Keratinocyte (primary cell): ENCODE results near the gene TMPRSS13. TPM values are rescaled to one million over a fixed set of nuclear protein-coding genes. Genes with fewer than 3 reads are reported as not detected.

Experiments
- DNase-seq: peaks from one replicate; pipeline ENCODE4 v3.0.0-alpha.2; 2011; ENCODE audit warnings: low read depth, missing footprints, low spot score
- FAIRE-seq: peaks from 2 replicates; lab custom pipeline; 2011; peaks lifted over from hg19 to GRCh38; lab: Jason Lieb, UNC
- H2AFZ ChIP-seq: 2 replicates; pipeline ENCODE4 v1.6.0; 2012; ENCODE audit warnings: low read length, control low read depth, inconsistent platforms; ENCODE audit not compliant: control insufficient read depth
- H3K27ac ChIP-seq: 2 replicates; pipeline ENCODE4 v1.5.1; 2011; ENCODE audit warnings: low read length; ENCODE audit not compliant: control insufficient read depth, insufficient read depth
- H3K27me3 ChIP-seq: 3 replicates; pipeline ENCODE4 v1.6.0; 2011; ENCODE audit warnings: low read length; ENCODE audit not compliant: control insufficient read depth, insufficient read depth; ENCODE audit errors: extremely low read depth
- H3K36me3 ChIP-seq, 2 experiments: 2 replicates in 1 of 2; 3 replicates in 1 of 2; pipeline ENCODE4 v1.5.1; 2011; ENCODE audit warnings: low read length in 2 of 2, mild to moderate bottlenecking in 1 of 2; ENCODE audit not compliant: control insufficient read depth in 2 of 2, insufficient read depth in 2 of 2; ENCODE audit errors: extremely low read depth in 1 of 2
- H3K4me1 ChIP-seq: 3 replicates; pipeline ENCODE4 v1.5.1; 2011; ENCODE audit warnings: low read length; ENCODE audit not compliant: control insufficient read depth, insufficient read depth; ENCODE audit errors: extremely low read depth
- H3K4me2 ChIP-seq: 3 replicates; pipeline ENCODE4 v1.6.0; 2011; ENCODE audit warnings: low read depth, low read length; ENCODE audit not compliant: control insufficient read depth, insufficient read depth; ENCODE audit errors: extremely low read depth
- H3K4me3 ChIP-seq, 3 experiments: fragments of 200-600 bp in 1 of 3; sonication (generic) in 1 of 3; 2 replicates in 2 of 3; 3 replicates in 1 of 3; pipeline ENCODE4 v1.5.1; 2011 to 2016; ENCODE audit warnings: low read length in 3 of 3, mild to moderate bottlenecking in 3 of 3, control low read depth in 2 of 3, inconsistent platforms in 1 of 3, low read depth in 1 of 3, mixed read lengths in 1 of 3, mixed run types in 1 of 3, moderate library complexity in 1 of 3; ENCODE audit not compliant: control insufficient read depth in 2 of 3, insufficient read depth in 2 of 3; ENCODE audit errors: extremely low read depth in 1 of 3
- H3K79me2 ChIP-seq: 2 replicates; pipeline ENCODE4 v1.6.0; 2012; ENCODE audit warnings: low read length; ENCODE audit not compliant: control insufficient read depth, insufficient read depth
- H3K9ac ChIP-seq: 3 replicates; pipeline ENCODE4 v1.6.0; 2011; ENCODE audit warnings: low read length; ENCODE audit not compliant: control insufficient read depth, insufficient read depth; ENCODE audit errors: extremely low read depth
- H3K9me1 ChIP-seq: 3 replicates; pipeline ENCODE4 v1.6.0; 2011; ENCODE audit warnings: low read length; ENCODE audit not compliant: control insufficient read depth, insufficient read depth; ENCODE audit errors: extremely low read depth
- H3K9me3 ChIP-seq: 2 replicates; pipeline ENCODE4 v1.5.1; 2012; ENCODE audit warnings: low read depth, low read length; ENCODE audit not compliant: control insufficient read depth
- H4K20me1 ChIP-seq: 3 replicates; pipeline ENCODE4 v1.6.0; 2011; ENCODE audit warnings: low read length; ENCODE audit not compliant: control insufficient read depth, insufficient read depth; ENCODE audit errors: extremely low read depth
- EZH2 ChIP-seq: IDR thresholded peaks from one replicate; pipeline ENCODE4 v1.6.1; 2012; ENCODE audit warnings: inconsistent platforms, mild to moderate bottlenecking, low read length, moderate library complexity
- dilution Hi-C: fragments of 300-500 bp; cut with MboI; formaldehyde crosslinking; loops from one replicate; pipeline ENCODE4 v1.7.0; 2020; ENCODE audit warnings: low sequenced_read_pairs; ENCODE audit not compliant: extremely low pct_ligation_motif_present
- polyA plus RNA-seq, 5 experiments: library from polyadenylated mRNA; depleted of rRNA in 3 of 5; stranded (reverse) in 3 of 5; stranded (forward) in 1 of 5; unstranded in 1 of 5; fragments of >200 nt; gene quantifications; 1 replicate in 1 of 5; 2 replicates in 3 of 5; 3 replicates in 1 of 5; pipeline versions ENCODE4 v1.2.1 to v1.2.3, GENCODE V29; 2011 to 2012; ENCODE audit warnings: missing spikeins in 2 of 5, low read depth in 1 of 5, low replicate concordance in 1 of 5
- TF ChIP-seq, protein P1 (sequence below), 3 experiments: IDR thresholded peaks in 1 of 3; conservative IDR thresholded peaks in 1 of 3; optimal IDR thresholded peaks in 1 of 3; 2 replicates in 2 of 3; 3 replicates in 1 of 3; pipeline versions ENCODE3 to v1.5.1; 2011; ENCODE audit warnings: low read length in 3 of 3, mild to moderate bottlenecking in 3 of 3, moderate library complexity in 2 of 3, control low read depth in 1 of 3, inconsistent platforms in 1 of 3; ENCODE audit not compliant: insufficient read depth in 2 of 3; ENCODE audit errors: extremely low read depth in 1 of 3

The TMPRSS13 gene
- polyA plus RNA-seq, 1 donor (not counting 4 experiments of a cell fraction or from before 2014, with no cell fraction given), result 1.8 TPM

DNA sequence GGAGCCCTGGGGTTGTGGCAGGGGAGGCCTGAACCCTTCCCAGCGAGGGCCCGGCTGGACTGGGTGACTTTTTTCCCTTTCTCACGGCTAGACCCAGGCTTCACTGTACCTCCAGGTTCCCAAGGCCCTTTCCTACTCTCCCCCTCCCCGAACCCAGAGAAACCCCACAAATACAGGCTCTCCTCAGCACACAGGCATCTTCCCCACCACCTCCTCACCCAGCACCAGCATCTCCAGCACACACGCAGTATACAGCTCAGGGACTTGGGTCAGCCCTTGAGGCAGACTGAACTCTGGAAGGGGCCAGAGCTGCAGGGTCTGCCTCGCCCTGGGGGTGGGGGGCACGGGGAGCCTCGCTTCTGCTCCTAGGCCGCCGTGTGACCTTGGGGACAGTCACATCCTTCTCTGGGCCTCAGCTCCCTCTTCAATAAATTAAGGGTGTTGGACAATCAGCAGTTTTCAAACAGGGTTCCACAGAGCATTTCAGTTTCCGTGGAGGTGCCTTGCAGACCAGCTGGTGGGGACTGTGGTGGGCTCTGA is 4.5 kb downstream of the TMPRSS13 start:
- Histone ChIP-seq H3K27ac (no peak overlapping the region), H3K4me1 (peaks cover 9% of the 10 kb centered on the region), H3K9me1 (no peaks in the 10 kb centered on the region), H3K36me3 (no peaks in the 10 kb centered on the region), H3K9me3 (no peaks in the 10 kb centered on the region), H3K27me3 (no peaks in the 10 kb centered on the region), H4K20me1 (no peaks in the 10 kb centered on the region), H2AFZ (no peak overlapping the region), H3K9ac (no peak overlapping the region), H3K4me2 (no peak overlapping the region), H3K79me2 (no peaks in the 10 kb centered on the region), H3K4me3 (no peak overlapping the region)
- dilution Hi-C loops, result no loop called here
- no peak for DNase-seq
- TF ChIP-seq, protein P1, sequence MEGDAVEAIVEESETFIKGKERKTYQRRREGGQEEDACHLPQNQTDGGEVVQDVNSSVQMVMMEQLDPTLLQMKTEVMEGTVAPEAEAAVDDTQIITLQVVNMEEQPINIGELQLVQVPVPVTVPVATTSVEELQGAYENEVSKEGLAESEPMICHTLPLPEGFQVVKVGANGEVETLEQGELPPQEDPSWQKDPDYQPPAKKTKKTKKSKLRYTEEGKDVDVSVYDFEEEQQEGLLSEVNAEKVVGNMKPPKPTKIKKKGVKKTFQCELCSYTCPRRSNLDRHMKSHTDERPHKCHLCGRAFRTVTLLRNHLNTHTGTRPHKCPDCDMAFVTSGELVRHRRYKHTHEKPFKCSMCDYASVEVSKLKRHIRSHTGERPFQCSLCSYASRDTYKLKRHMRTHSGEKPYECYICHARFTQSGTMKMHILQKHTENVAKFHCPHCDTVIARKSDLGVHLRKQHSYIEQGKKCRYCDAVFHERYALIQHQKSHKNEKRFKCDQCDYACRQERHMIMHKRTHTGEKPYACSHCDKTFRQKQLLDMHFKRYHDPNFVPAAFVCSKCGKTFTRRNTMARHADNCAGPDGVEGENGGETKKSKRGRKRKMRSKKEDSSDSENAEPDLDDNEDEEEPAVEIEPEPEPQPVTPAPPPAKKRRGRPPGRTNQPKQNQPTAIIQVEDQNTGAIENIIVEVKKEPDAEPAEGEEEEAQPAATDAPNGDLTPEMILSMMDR (optimal IDR thresholded peaks at IDR 0.05 in 1 of 3, IDR thresholded peaks at IDR 0.05 in 1 of 3, conservative IDR thresholded peaks at IDR 0.05 in 1 of 3; ENCODE audit: extremely low read depth in 1 of 3, insufficient read depth in 2 of 3, low read length in 3 of 3), result no peak
- no peak for TF ChIP-seq EZH2
- no peak for FAIRE-seq

DNA sequence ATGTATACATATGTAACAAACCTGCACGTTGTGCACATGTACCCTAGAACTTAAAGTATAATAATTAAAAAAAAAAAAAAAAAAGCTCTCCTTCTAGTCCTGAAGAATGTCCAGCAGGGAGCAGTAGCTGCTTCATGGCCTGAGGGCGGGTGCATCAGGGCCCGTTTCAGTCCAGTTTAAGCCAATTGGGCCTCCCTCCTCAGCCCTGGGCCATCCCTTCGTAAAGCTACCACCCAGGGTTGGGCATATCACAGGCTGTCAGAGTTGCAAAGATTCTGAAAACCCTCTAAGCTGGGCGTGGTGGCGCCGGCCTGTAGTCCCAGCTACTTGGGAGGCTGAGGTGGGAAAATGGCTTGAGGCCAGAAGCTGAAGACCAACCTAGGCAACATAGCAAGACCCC is 5.4 kb downstream of the TMPRSS13 start:
- TF ChIP-seq, protein P1 (optimal IDR thresholded peaks at IDR 0.05 in 1 of 3, IDR thresholded peaks at IDR 0.05 in 1 of 3, conservative IDR thresholded peaks at IDR 0.05 in 1 of 3; ENCODE audit: extremely low read depth in 1 of 3, insufficient read depth in 2 of 3, low read length in 3 of 3), result no peak
- no peak for TF ChIP-seq EZH2
- H3K4me2 ChIP-seq, result no peak overlapping the region
- FAIRE-seq, result no peak
- no peaks in the 10 kb centered on the region for H4K20me1 ChIP-seq
- H3K9ac ChIP-seq, result no peak overlapping the region
- H3K9me1 ChIP-seq, result no peaks in the 10 kb centered on the region
- peaks cover under 1% of the 10 kb centered on the region for H3K4me1 ChIP-seq
- H3K36me3 ChIP-seq, result no peaks in the 10 kb centered on the region
- no peak overlapping the region for H2AFZ ChIP-seq
- DNase-seq, result no peak
- no peak overlapping the region for H3K27ac ChIP-seq
- H3K27me3 ChIP-seq, result no peaks in the 10 kb centered on the region
- H3K79me2 ChIP-seq, result no peaks in the 10 kb centered on the region
- no peaks in the 10 kb centered on the region for H3K9me3 ChIP-seq
- dilution Hi-C loops, result no loop called here
- no peak overlapping the region for H3K4me3 ChIP-seq
